ENCODE data around the gene HMGN3. TPM values are rescaled to one million over a fixed set of nuclear protein-coding genes. Genes with fewer than 3 reads are reported as not detected.

HMGN3 gene
- total RNA-seq, 4 donors from 2014 or later = 45.1 to 77.6 (median 59.4) TPM

- intact Hi-C loops (cut with DNase I; ENCODE audit: low total_unique reads) = no loop called here
- Histone ChIP-seq H3K4me1 (no peaks in the 10 kb centered on the region), H3K4me3 (no peak overlapping the region), H3K27ac (no peak overlapping the region), H3K27me3 (no peaks in the 10 kb centered on the region), H3K36me3 (no peaks in the 10 kb centered on the region), H3K9me3 (no peaks in the 10 kb centered on the region)
- DNase-seq = no peak
- TF ChIP-seq CTCF (IDR thresholded peaks at IDR 0.05) (no peak), POLR2A (IDR thresholded peaks at IDR 0.05) (no peak)
These were observed 47.9 kb downstream of the HMGN3 start for GRCh38 chr6:79186564-79186963.

GRCh38 chr6:79184641-79185040, 49.8 kb downstream of the HMGN3 start:
- Histone ChIP-seq H3K4me3 (no peak overlapping the region), H3K9me3 (no peaks in the 10 kb centered on the region), H3K27ac (no peak overlapping the region), H3K27me3 (no peaks in the 10 kb centered on the region), H3K4me1 (no peaks in the 10 kb centered on the region), H3K36me3 (no peaks in the 10 kb centered on the region)
- TF ChIP-seq CTCF (IDR thresholded peaks at IDR 0.05) = no peak
- TF ChIP-seq POLR2A (IDR thresholded peaks at IDR 0.05) = no peak
- intact Hi-C loops (cut with DNase I; ENCODE audit: low total_unique reads) = no loop called here
- DNase-seq = no peak

- Histone ChIP-seq H3K36me3 (no peaks in the 10 kb centered on the region), H3K9me3 (no peaks in the 10 kb centered on the region), H3K4me3 (no peak overlapping the region), H3K27ac (no peak overlapping the region), H3K27me3 (no peaks in the 10 kb centered on the region), H3K4me1 (no peaks in the 10 kb centered on the region)
- DNase-seq = no peak
- TF ChIP-seq POLR2A (IDR thresholded peaks at IDR 0.05) (no peak), CTCF (IDR thresholded peaks at IDR 0.05) (no peak)
- intact Hi-C loops (cut with DNase I; ENCODE audit: low total_unique reads) = no loop called here
These were observed 50.4 kb downstream of the HMGN3 start for GRCh38 chr6:79184086-79184485.

- Histone ChIP-seq H3K4me3 (no peak overlapping the region), H3K27me3 (no peaks in the 10 kb centered on the region), H3K36me3 (no peaks in the 10 kb centered on the region), H3K4me1 (no peaks in the 10 kb centered on the region), H3K27ac (no peak overlapping the region), H3K9me3 (no peaks in the 10 kb centered on the region)
- TF ChIP-seq CTCF (IDR thresholded peaks at IDR 0.05) = no peak
- TF ChIP-seq POLR2A (IDR thresholded peaks at IDR 0.05) = no peak
- no peak for DNase-seq
- intact Hi-C loops (cut with DNase I; ENCODE audit: low total_unique reads) = no loop called here
These were observed 54.4 kb downstream of the HMGN3 start for GRCh38 chr6:79180052-79180451.

- no peaks in the 10 kb centered on the region for H3K4me1 ChIP-seq
- no peaks in the 10 kb centered on the region for H3K36me3 ChIP-seq
- H3K27me3 ChIP-seq = no peaks in the 10 kb centered on the region
- intact Hi-C loops (cut with DNase I; ENCODE audit: low total_unique reads) = no loop called here
- H3K4me3 ChIP-seq = no peak overlapping the region
- DNase-seq = no peak
- no peaks in the 10 kb centered on the region for H3K9me3 ChIP-seq
- H3K27ac ChIP-seq = no peak overlapping the region
- TF ChIP-seq CTCF (IDR thresholded peaks at IDR 0.05) = no peak
- TF ChIP-seq POLR2A (IDR thresholded peaks at IDR 0.05) = no peak
These were observed 61.1 kb downstream of the HMGN3 start for GRCh38 chr6:79173378-79173777.

Measured in uterus (tissue), 4 donors.